Ascending aorta (tissue), 2 donors: ENCODE measurements around the gene TMEM18. TPM values are rescaled to one million over a fixed set of nuclear protein-coding genes. Genes with fewer than 3 reads are reported as not detected.

Source experiments
- DNase-seq, 2 donors: peaks; one replicate each; pipeline ENCODE4 v3.0.0-alpha.2; 2019; ENCODE audit warnings: low spot score in 2 of 2
- H3K27ac ChIP-seq, 2 donors: fragments of 200-600 bp; sonication (generic); one replicate each; pipeline ENCODE4 v1.5.1; 2016 to 2017; ENCODE audit warnings: mild to moderate bottlenecking in 1 of 2
- H3K27me3 ChIP-seq: fragments of 200-600 bp; sonication (generic); one replicate; pipeline ENCODE4 v1.5.1; 2017
- H3K36me3 ChIP-seq, 2 donors: fragments of 200-600 bp; sonication (generic); one replicate each; pipeline ENCODE4 v1.5.1; 2016
- H3K4me1 ChIP-seq, 2 donors: fragments of 200-600 bp; sonication (generic); one replicate each; pipeline ENCODE4 v1.5.1; 2016 to 2017; ENCODE audit warnings: mild to moderate bottlenecking in 1 of 2
- H3K4me3 ChIP-seq, 2 donors: fragments of 200-600 bp; sonication (generic); one replicate each; pipeline ENCODE4 v1.5.1; 2016 to 2017; ENCODE audit warnings: mild to moderate bottlenecking in 1 of 2
- H3K9me3 ChIP-seq, 2 donors: fragments of 200-600 bp; sonication (generic); one replicate each; pipeline ENCODE4 v1.5.1; 2016
- intact Hi-C: fragments of 100-400 bp; cut with DNase I; formaldehyde crosslinking; loops from one replicate; pipeline ENCODE4 v1.15.1; 2023
- total RNA-seq: library from RNA; depleted of rRNA; stranded (reverse); fragments of >200 nt; gene quantifications from one replicate; pipeline ENCODE4 v1.1.0, GENCODE V29; 2016
- TF ChIP-seq, protein P1 (sequence below), 3 experiments: fragments of 200-600 bp in 2 of 3; fragments of 450-650 bp in 1 of 3; sonication (generic) in 2 of 3; IDR thresholded peaks; one replicate each; pipeline ENCODE4 v1.5.1; 2016 to 2019; ENCODE audit warnings: antibody characterized with exemption in 3 of 3, mild to moderate bottlenecking in 1 of 3, moderate library complexity in 1 of 3

Gene TMEM18
- total RNA-seq, 1 donor from 2014 or later, result 6.4 TPM

DNA sequence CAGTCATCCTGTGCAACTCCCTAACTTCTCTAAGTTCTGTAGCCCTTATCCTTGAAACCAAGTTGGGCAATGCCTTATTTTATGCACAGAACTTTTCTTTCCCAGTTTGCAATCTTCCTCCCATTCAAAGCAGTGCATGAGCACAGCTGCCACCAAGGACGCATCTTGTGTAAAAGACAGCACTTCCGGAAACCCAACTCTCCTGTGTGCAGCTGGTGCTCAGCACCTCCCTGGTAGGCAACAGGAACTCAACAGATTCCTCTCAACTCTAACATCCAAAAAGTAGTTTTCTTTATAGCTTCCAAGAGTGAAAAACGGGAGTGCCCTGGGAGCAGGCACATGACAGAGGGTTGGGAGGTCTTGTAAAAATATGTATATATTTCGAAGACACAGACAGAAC is 2.2 kb downstream of the TMEM18 start:
- intact Hi-C loops, result loop anchor here (5.0 kb wide), 2 partner anchors 413 to 1142 kb away; partner anchors contain the start of genes ACP1 and SH3YL1
- TF ChIP-seq, protein P1, sequence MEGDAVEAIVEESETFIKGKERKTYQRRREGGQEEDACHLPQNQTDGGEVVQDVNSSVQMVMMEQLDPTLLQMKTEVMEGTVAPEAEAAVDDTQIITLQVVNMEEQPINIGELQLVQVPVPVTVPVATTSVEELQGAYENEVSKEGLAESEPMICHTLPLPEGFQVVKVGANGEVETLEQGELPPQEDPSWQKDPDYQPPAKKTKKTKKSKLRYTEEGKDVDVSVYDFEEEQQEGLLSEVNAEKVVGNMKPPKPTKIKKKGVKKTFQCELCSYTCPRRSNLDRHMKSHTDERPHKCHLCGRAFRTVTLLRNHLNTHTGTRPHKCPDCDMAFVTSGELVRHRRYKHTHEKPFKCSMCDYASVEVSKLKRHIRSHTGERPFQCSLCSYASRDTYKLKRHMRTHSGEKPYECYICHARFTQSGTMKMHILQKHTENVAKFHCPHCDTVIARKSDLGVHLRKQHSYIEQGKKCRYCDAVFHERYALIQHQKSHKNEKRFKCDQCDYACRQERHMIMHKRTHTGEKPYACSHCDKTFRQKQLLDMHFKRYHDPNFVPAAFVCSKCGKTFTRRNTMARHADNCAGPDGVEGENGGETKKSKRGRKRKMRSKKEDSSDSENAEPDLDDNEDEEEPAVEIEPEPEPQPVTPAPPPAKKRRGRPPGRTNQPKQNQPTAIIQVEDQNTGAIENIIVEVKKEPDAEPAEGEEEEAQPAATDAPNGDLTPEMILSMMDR (IDR thresholded peaks at IDR 0.05), result no peak
- Histone ChIP-seq H3K27ac (no peak overlapping the region), H3K9me3 (no peaks in the 10 kb centered on the region), H3K4me3 (no peak overlapping the region), H3K27me3 (no peaks in the 10 kb centered on the region), H3K36me3 (peaks cover 10 to 29% of the 10 kb centered on the region in 2 donors), H3K4me1 (no peaks in the 10 kb centered on the region)
- no peak for DNase-seq

DNA sequence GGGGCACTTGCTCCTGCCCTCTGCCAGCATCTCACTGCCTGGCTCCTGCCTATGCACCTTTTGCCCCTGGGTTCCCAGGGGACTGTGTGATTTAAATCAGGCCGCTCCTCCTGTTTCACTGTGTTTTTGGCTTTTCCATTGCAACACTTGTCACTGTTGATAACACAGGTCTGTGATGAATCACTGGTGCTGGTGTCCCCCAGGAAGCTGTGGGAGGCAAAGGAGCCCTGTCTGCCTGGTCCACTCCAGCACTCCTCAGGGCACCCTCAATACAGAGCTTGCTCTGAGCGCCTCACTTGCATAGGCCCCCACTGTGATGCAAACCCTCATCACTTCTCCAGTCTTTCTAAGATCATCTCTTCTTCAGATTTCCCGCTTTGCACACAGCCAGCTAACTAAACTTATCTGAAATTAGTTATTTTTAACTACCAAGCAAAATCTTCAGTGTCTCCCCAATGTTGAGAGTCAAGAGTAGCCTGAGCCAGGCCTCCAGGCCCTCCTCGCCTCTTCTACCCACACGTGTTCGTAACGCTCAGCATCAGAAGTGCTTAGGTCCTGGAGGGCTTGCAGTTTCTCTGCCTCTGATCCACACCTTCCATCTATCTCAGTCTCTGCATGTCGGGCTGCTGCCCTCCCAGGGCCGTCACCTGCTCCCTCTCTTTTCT is 2.8 kb downstream of the TMEM18 start:
- H3K4me3 ChIP-seq, result no peak overlapping the region
- DNase-seq, result no peak
- no peak overlapping the region for H3K27ac ChIP-seq

DNA sequence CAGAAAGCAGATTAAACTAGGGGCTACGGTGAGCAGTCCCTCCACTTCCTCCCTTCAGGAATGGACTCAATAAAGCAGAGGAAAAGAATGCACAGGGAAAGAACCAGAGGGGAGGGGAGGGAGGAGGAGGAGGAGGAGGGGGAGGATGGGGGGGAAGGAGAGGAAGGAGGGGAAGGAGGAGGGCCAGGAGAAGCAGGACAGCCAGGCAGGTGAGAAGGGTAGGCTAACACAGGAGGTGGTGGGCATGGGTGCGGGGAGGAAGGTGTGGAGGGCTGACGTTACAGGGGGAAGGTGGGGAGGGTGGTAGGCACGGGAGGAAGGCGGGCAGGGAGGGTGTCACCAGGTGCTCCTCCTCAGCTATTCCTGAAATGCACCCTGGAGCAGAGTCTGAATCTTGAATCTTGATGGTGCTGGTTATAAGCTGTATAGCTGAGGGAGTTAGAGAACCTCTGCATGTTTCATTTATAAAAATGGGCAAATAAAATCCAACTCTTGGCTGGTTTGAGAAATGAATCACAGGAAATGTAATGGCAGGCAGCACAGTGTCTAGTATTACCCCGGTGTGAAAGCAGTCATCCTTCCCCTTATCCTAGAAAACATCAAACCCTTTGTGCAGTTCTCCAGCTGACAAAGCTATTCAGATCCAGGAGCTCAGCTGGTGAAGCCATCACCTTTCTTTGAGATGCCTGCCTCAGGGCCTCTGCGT is 3.4 kb downstream of the TMEM18 start:
- Histone ChIP-seq H3K27ac (no peak overlapping the region), H3K9me3 (no peaks in the 10 kb centered on the region), H3K4me3 (no peak overlapping the region), H3K36me3 (peaks cover 18 to 42% of the 10 kb centered on the region in 2 donors), H3K27me3 (no peaks in the 10 kb centered on the region), H3K4me1 (no peaks in the 10 kb centered on the region)
- TF ChIP-seq, protein P1 (IDR thresholded peaks at IDR 0.05), result no peak
- intact Hi-C loops, result no loop called here
- no peak for DNase-seq

More for the DNA sequence above, 2.8 kb downstream of the TMEM18 start:
- TF ChIP-seq, protein P1 (IDR thresholded peaks at IDR 0.05), result no peak
- Histone ChIP-seq H3K4me1 (no peaks in the 10 kb centered on the region), H3K27me3 (no peaks in the 10 kb centered on the region), H3K36me3 (peaks cover 11 to 35% of the 10 kb centered on the region in 2 donors), H3K9me3 (no peaks in the 10 kb centered on the region)
- intact Hi-C loops, result no loop called here

DNA sequence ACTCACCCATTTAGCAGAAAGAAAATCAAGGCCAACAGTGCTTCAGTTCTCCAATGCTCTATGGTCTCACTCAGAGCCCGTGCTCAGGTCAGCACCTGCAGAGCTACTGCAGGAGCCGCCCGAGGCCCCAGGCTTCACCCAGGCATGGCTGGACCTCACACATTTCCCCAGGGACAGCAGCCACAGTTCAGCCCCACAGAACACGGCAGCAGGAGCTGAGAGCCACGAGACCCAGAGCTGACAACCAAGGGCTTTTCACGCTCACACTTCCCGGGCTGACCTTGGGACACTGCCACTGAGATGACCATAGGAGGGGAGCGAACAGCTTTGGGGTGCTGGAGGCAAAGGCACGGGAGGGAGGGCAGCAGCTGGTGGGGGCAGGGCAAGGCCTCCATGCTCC is 4.2 kb downstream of the TMEM18 start:
- H3K9me3 ChIP-seq, result no peaks in the 10 kb centered on the region
- H3K4me3 ChIP-seq, result no peak overlapping the region
- DNase-seq, result no peak
- H3K27ac ChIP-seq, result no peak overlapping the region
- TF ChIP-seq, protein P1 (IDR thresholded peaks at IDR 0.05), result no peak
- intact Hi-C loops, result no loop called here
- H3K27me3 ChIP-seq, result no peaks in the 10 kb centered on the region
- no peaks in the 10 kb centered on the region for H3K4me1 ChIP-seq
- peaks cover 24 to 49% of the 10 kb centered on the region in 2 donors for H3K36me3 ChIP-seq

DNA sequence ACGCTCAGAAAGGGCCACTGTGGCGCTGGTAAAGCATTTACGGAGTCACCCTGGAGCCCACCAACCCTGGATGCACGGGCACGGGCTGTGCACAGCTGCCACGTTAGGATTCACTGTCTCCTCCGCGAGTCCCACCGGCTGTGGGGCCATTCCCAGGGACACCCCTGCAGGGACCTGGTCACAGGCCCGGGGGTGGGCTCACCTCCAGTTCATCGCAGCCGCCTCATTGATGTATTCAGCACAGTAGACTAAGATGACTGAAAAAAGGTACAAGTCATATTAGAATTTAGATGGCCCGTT is 4.7 kb downstream of the TMEM18 start:
- intact Hi-C loops, result no loop called here
- H3K4me1 ChIP-seq, result no peaks in the 10 kb centered on the region
- H3K27me3 ChIP-seq, result no peaks in the 10 kb centered on the region
- no peak overlapping the region for H3K4me3 ChIP-seq
- TF ChIP-seq, protein P1 (IDR thresholded peaks at IDR 0.05), result no peak
- H3K27ac ChIP-seq, result no peak overlapping the region
- H3K9me3 ChIP-seq, result no peaks in the 10 kb centered on the region
- peaks cover 29 to 53% of the 10 kb centered on the region in 2 donors for H3K36me3 ChIP-seq
- DNase-seq, result no peak
